ENCODE data around the gene TMEM119.

Gene TMEM119

GRCh38 chr12:108565146-108565545 lies 32.7 kb downstream of the TMEM119 start:
- DNase-seq (ENCODE audit: low read depth): no peak
- Histone ChIP-seq H3K4me1 (ENCODE audit: control insufficient read depth, insufficient read depth, low read length) (peaks cover 55% of the 10 kb centered on the region), H3K27me3 (replicated peaks; ENCODE audit: control insufficient read depth, insufficient read depth, low read length) (no peaks in the 10 kb centered on the region), H3K9ac (ENCODE audit: low read length) (peak overlapping the region; percentile 99), H3K36me3 (ENCODE audit: control insufficient read depth, insufficient read depth, low read length, severe bottlenecking) (peaks cover 56% of the 10 kb centered on the region), H3K9me3 (ENCODE audit: control insufficient read depth, low read length) (no peaks in the 10 kb centered on the region), H3K4me3 (ENCODE audit: low read length) (no peak overlapping the region)

GRCh38 chr12:108564724-108565123 lies 33.2 kb downstream of the TMEM119 start:
- H3K4me1 ChIP-seq (ENCODE audit: control insufficient read depth, insufficient read depth, low read length): peaks cover 59% of the 10 kb centered on the region
- no peaks in the 10 kb centered on the region for H3K9me3 ChIP-seq (ENCODE audit: control insufficient read depth, low read length)
- H3K27me3 ChIP-seq (replicated peaks; ENCODE audit: control insufficient read depth, insufficient read depth, low read length): no peaks in the 10 kb centered on the region
- no peak overlapping the region for H3K4me3 ChIP-seq (ENCODE audit: low read length)
- DNase-seq (ENCODE audit: low read depth): no peak
- peak overlapping the region; percentile 99 for H3K9ac ChIP-seq (ENCODE audit: low read length)
- peaks cover 54% of the 10 kb centered on the region for H3K36me3 ChIP-seq (ENCODE audit: control insufficient read depth, insufficient read depth, low read length, severe bottlenecking)

- H3K36me3 ChIP-seq (ENCODE audit: control insufficient read depth, insufficient read depth, low read length, severe bottlenecking): peaks cover 46% of the 10 kb centered on the region
Measured at GRCh38 chr12:108563804-108564151, 34.1 kb downstream of the TMEM119 start.

GRCh38 chr12:108563136-108563803 lies 34.6 kb downstream of the TMEM119 start:
- DNase-seq (ENCODE audit: low read depth): peak; percentile 97
- Histone ChIP-seq H3K4me1 (ENCODE audit: control insufficient read depth, insufficient read depth, low read length) (peaks cover 65% of the 10 kb centered on the region), H3K36me3 (ENCODE audit: control insufficient read depth, insufficient read depth, low read length, severe bottlenecking) (peaks cover 41% of the 10 kb centered on the region), H3K27me3 (replicated peaks; ENCODE audit: control insufficient read depth, insufficient read depth, low read length) (no peaks in the 10 kb centered on the region), H3K9ac (ENCODE audit: low read length) (peak overlapping the region; percentile 99), H3K9me3 (ENCODE audit: control insufficient read depth, low read length) (no peaks in the 10 kb centered on the region), H3K4me3 (ENCODE audit: low read length) (peak overlapping the region; percentile 96)

More at GRCh38 chr12:108563804-108564151, 34.1 kb downstream of the TMEM119 start:
- H3K4me1 ChIP-seq (ENCODE audit: control insufficient read depth, insufficient read depth, low read length): peaks cover 66% of the 10 kb centered on the region
- peak overlapping the region; percentile 99 for H3K9ac ChIP-seq (ENCODE audit: low read length)
- H3K9me3 ChIP-seq (ENCODE audit: control insufficient read depth, low read length): no peaks in the 10 kb centered on the region
- H3K4me3 ChIP-seq (ENCODE audit: low read length): peak overlapping the region; percentile 96
- H3K27me3 ChIP-seq (replicated peaks; ENCODE audit: control insufficient read depth, insufficient read depth, low read length): no peaks in the 10 kb centered on the region
- DNase-seq (ENCODE audit: low read depth): no peak

- peaks cover 57% of the 10 kb centered on the region for H3K4me1 ChIP-seq (ENCODE audit: control insufficient read depth, insufficient read depth, low read length)
- H3K9me3 ChIP-seq (ENCODE audit: control insufficient read depth, low read length): no peaks in the 10 kb centered on the region
- H3K9ac ChIP-seq (ENCODE audit: low read length): peak within 1 kb of the TSS; percentile 99
- no peaks in the 10 kb centered on the region for H3K27me3 ChIP-seq (replicated peaks; ENCODE audit: control insufficient read depth, insufficient read depth, low read length)
- H3K4me3 ChIP-seq (ENCODE audit: low read length): peak within 1 kb of the TSS; percentile 96
- DNase-seq (ENCODE audit: low read depth): peak; percentile 99
- H3K36me3 ChIP-seq (ENCODE audit: control insufficient read depth, insufficient read depth, low read length, severe bottlenecking): peaks cover 33% of the 10 kb centered on the region
Measured at GRCh38 chr12:108562348-108563135, 35.3 kb downstream of the TMEM119 start, which contains the start of gene ISCU. Gene ISCU (plus strand): TSS chr12:108562596. CDS start chr12:108562623, 27 bp downstream.

GRCh38 chr12:108561852-108562347 lies 36.0 kb downstream of the TMEM119 start:
- peak overlapping the region; percentile 94 for H3K9ac ChIP-seq (ENCODE audit: low read length)
- peaks cover 27% of the 10 kb centered on the region for H3K36me3 ChIP-seq (ENCODE audit: control insufficient read depth, insufficient read depth, low read length, severe bottlenecking)
- no peaks in the 10 kb centered on the region for H3K27me3 ChIP-seq (replicated peaks; ENCODE audit: control insufficient read depth, insufficient read depth, low read length)
- DNase-seq (ENCODE audit: low read depth): no peak
- peaks cover 51% of the 10 kb centered on the region for H3K4me1 ChIP-seq (ENCODE audit: control insufficient read depth, insufficient read depth, low read length)
- H3K9me3 ChIP-seq (ENCODE audit: control insufficient read depth, low read length): no peaks in the 10 kb centered on the region
- peak overlapping the region; percentile 96 for H3K4me3 ChIP-seq (ENCODE audit: low read length)

GRCh38 chr12:108560752-108561719 lies 36.8 kb downstream of the TMEM119 start, which contains the start of gene SART3:
Gene SART3 (minus strand): TSS chr12:108561173. CDS start chr12:108561154, 19 bp downstream.
- peaks cover 42% of the 10 kb centered on the region for H3K4me1 ChIP-seq (ENCODE audit: control insufficient read depth, insufficient read depth, low read length)
- H3K9me3 ChIP-seq (ENCODE audit: control insufficient read depth, low read length): no peaks in the 10 kb centered on the region
- peak; percentile 93 for DNase-seq (ENCODE audit: low read depth)
- H3K9ac ChIP-seq (ENCODE audit: low read length): peak within 1 kb of the TSS; percentile 94
- H3K4me3 ChIP-seq (ENCODE audit: low read length): peak within 1 kb of the TSS; percentile 96
- no peaks in the 10 kb centered on the region for H3K27me3 ChIP-seq (replicated peaks; ENCODE audit: control insufficient read depth, insufficient read depth, low read length)
- peaks cover 20% of the 10 kb centered on the region for H3K36me3 ChIP-seq (ENCODE audit: control insufficient read depth, insufficient read depth, low read length, severe bottlenecking)

- DNase-seq (ENCODE audit: low read depth): peak; percentile 58
- peak overlapping the region; percentile 94 for H3K9ac ChIP-seq (ENCODE audit: low read length)
- H3K36me3 ChIP-seq (ENCODE audit: control insufficient read depth, insufficient read depth, low read length, severe bottlenecking): peaks cover 14% of the 10 kb centered on the region
- H3K9me3 ChIP-seq (ENCODE audit: control insufficient read depth, low read length): no peaks in the 10 kb centered on the region
- no peaks in the 10 kb centered on the region for H3K27me3 ChIP-seq (replicated peaks; ENCODE audit: control insufficient read depth, insufficient read depth, low read length)
- peaks cover 35% of the 10 kb centered on the region for H3K4me1 ChIP-seq (ENCODE audit: control insufficient read depth, insufficient read depth, low read length)
- H3K4me3 ChIP-seq (ENCODE audit: low read length): peak overlapping the region; percentile 96
Measured at GRCh38 chr12:108560321-108560721, 37.6 kb downstream of the TMEM119 start.

GRCh38 chr12:108559748-108560147 lies 38.1 kb downstream of the TMEM119 start:
- Histone ChIP-seq H3K27me3 (replicated peaks; ENCODE audit: control insufficient read depth, insufficient read depth, low read length) (no peaks in the 10 kb centered on the region), H3K9me3 (ENCODE audit: control insufficient read depth, low read length) (no peaks in the 10 kb centered on the region), H3K36me3 (ENCODE audit: control insufficient read depth, insufficient read depth, low read length, severe bottlenecking) (peaks cover 9% of the 10 kb centered on the region), H3K9ac (ENCODE audit: low read length) (peak overlapping the region; percentile 94), H3K4me3 (ENCODE audit: low read length) (peak overlapping the region; percentile 96), H3K4me1 (ENCODE audit: control insufficient read depth, insufficient read depth, low read length) (peaks cover 29% of the 10 kb centered on the region)
- DNase-seq (ENCODE audit: low read depth): no peak

- DNase-seq (ENCODE audit: low read depth): no peak
- Histone ChIP-seq H3K27me3 (replicated peaks; ENCODE audit: control insufficient read depth, insufficient read depth, low read length) (no peaks in the 10 kb centered on the region), H3K9ac (ENCODE audit: low read length) (no peak overlapping the region), H3K4me1 (ENCODE audit: control insufficient read depth, insufficient read depth, low read length) (peaks cover 23% of the 10 kb centered on the region), H3K36me3 (ENCODE audit: control insufficient read depth, insufficient read depth, low read length, severe bottlenecking) (peaks cover 2% of the 10 kb centered on the region), H3K4me3 (ENCODE audit: low read length) (peak overlapping the region; percentile 96), H3K9me3 (ENCODE audit: control insufficient read depth, low read length) (no peaks in the 10 kb centered on the region)
Measured at GRCh38 chr12:108559007-108559655, 38.8 kb downstream of the TMEM119 start.

Measured in adipocyte (in vitro differentiated cells).